Left lung (tissue), 10 donors: ENCODE data around the gene SELENBP1. TPM values are rescaled to one million over a fixed set of nuclear protein-coding genes. Genes with fewer than 3 reads are reported as not detected.

Experiments used
- ATAC-seq: fragments of 200-7000 bp; cut with Tn5 transposase; one replicate; pipeline ENCODE4 v1.9.1; 2020; ENCODE audit warnings: moderate library complexity
- DNase-seq, 4 donors: peaks; one replicate each; pipeline ENCODE4 v3.0.0-alpha.2; 2013 to 2020
- H3K27ac ChIP-seq, 2 donors: fragments of 200-600 bp; sonication (generic) in 1 of 2; one replicate each; pipeline versions ENCODE4 v1.5.0 to v1.8.0; 2020 to 2021
- H3K27me3 ChIP-seq, 2 donors: fragments of 200-600 bp; sonication (generic) in 1 of 2; one replicate each; pipeline versions ENCODE4 v1.5.0 to v1.8.0; 2020 to 2021
- H3K36me3 ChIP-seq, 2 donors: fragments of 200-600 bp; sonication (generic) in 1 of 2; one replicate each; pipeline versions ENCODE4 v1.5.0 to v1.8.0; 2020 to 2021
- H3K4me1 ChIP-seq, 2 donors: fragments of 200-600 bp; one replicate each; pipeline ENCODE4 v1.8.0; 2021
- H3K4me3 ChIP-seq, 2 donors: fragments of 200-600 bp; sonication (generic) in 1 of 2; one replicate each; pipeline versions ENCODE4 v1.5.0 to v1.8.0; 2020 to 2021; ENCODE audit warnings: mild to moderate bottlenecking in 1 of 2
- H3K9me3 ChIP-seq, 2 donors: fragments of 200-600 bp; sonication (generic) in 1 of 2; one replicate each; pipeline versions ENCODE4 v1.5.0 to v1.8.0; 2020 to 2021
- intact Hi-C, 2 donors: fragments of 100-400 bp; cut with DNase I; formaldehyde crosslinking; loops; one replicate each; pipeline versions ENCODE4 v1.11.2 to v1.14.2; 2022
- polyA plus RNA-seq, 6 donors: library from polyadenylated mRNA; unstranded; fragments of 120-200 nt; gene quantifications; one replicate each; pipeline ENCODE4 v1.2.1, GENCODE V29; 2013; ENCODE audit not compliant: insufficient read length in 6 of 6
- total RNA-seq, 2 donors: library from RNA; stranded (reverse); fragmentation: NEBNext Ultra II Directional; extraction: Animal tissue kit (Norgen Biotek cat#: 25700); gene quantifications; one replicate each; pipeline ENCODE4 v1.2.1, GENCODE V29; 2021
- TF ChIP-seq, protein P1 (sequence below), 2 donors: fragments of 200-600 bp; sonication (generic) in 1 of 2; IDR thresholded peaks; one replicate each; pipeline versions ENCODE4 v1.5.0 to v1.8.0; 2021; ENCODE audit warnings: antibody characterized with exemption in 2 of 2
- donor health status: DM: no; HTN: yes; CAD: no.
- donor health status: DM: no; HTN: no; CAD: no.

SELENBP1 gene
- total and polyA plus RNA-seq, 8 donors = 104 to 258 (median 143) TPM

DNA sequence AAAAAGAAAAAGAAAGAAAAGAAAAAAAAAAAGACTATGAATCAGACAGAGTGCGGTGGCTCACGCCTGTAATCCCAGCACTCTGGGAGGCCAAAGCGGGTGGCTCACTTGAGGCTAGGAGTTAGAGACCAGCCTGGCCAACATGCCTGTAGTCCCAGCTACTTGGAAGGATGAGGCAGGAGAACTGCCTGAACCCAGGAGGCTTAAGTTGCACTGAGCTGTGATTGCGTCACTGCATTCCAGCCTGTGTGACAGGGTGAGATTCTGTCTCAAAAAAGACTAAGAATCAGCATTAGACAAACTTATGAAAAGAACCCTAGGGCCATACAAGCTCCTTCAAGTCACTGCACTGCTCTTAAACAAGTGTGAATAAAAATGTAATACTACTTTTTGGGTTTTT, 43.7 kb upstream of the SELENBP1 start:
- H3K9me3 ChIP-seq = no peaks in the 10 kb centered on the region
- TF ChIP-seq, protein P1, sequence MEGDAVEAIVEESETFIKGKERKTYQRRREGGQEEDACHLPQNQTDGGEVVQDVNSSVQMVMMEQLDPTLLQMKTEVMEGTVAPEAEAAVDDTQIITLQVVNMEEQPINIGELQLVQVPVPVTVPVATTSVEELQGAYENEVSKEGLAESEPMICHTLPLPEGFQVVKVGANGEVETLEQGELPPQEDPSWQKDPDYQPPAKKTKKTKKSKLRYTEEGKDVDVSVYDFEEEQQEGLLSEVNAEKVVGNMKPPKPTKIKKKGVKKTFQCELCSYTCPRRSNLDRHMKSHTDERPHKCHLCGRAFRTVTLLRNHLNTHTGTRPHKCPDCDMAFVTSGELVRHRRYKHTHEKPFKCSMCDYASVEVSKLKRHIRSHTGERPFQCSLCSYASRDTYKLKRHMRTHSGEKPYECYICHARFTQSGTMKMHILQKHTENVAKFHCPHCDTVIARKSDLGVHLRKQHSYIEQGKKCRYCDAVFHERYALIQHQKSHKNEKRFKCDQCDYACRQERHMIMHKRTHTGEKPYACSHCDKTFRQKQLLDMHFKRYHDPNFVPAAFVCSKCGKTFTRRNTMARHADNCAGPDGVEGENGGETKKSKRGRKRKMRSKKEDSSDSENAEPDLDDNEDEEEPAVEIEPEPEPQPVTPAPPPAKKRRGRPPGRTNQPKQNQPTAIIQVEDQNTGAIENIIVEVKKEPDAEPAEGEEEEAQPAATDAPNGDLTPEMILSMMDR (IDR thresholded peaks at IDR 0.05) = no peak
- peaks cover 3 to 96% of the 10 kb centered on the region in 2 donors for H3K36me3 ChIP-seq
- intact Hi-C loops = no loop called here
- H3K27me3 ChIP-seq = no peaks in the 10 kb centered on the region
- peak in 1 of 4 donors; percentile 40 for DNase-seq
- H3K27ac ChIP-seq = no peak overlapping the region
- peak; percentile 87 for ATAC-seq
- no peaks in the 10 kb centered on the region for H3K4me1 ChIP-seq
- no peak overlapping the region for H3K4me3 ChIP-seq

DNA sequence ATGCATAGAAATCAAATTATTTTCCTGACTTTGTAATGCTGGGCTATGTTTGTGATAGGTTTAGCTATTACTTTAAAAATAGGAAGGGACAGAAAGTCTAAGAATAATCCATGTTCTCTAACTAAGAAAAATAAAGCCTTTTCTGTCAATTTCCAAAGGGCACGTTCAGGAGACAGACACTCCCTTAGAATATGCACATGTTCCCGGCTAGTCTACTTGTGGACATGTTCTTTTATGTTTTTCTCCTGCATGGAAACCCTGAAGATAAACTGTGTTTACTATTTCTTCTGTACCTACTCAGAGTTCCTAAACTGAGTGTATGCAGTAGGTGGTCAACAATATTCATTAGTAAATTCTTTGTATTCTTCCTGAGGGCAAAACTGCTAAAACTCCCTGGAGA, 39.4 kb upstream of the SELENBP1 start:
- Histone ChIP-seq H3K4me1 (no peaks in the 10 kb centered on the region), H3K36me3 (peaks cover 3 to 99% of the 10 kb centered on the region in 2 donors), H3K27me3 (no peaks in the 10 kb centered on the region), H3K4me3 (no peak overlapping the region), H3K9me3 (no peaks in the 10 kb centered on the region), H3K27ac (no peak overlapping the region)
- DNase-seq = no peak
- no peak for ATAC-seq
- TF ChIP-seq, protein P1 (IDR thresholded peaks at IDR 0.05) = no peak
- intact Hi-C loops = no loop called here

DNA sequence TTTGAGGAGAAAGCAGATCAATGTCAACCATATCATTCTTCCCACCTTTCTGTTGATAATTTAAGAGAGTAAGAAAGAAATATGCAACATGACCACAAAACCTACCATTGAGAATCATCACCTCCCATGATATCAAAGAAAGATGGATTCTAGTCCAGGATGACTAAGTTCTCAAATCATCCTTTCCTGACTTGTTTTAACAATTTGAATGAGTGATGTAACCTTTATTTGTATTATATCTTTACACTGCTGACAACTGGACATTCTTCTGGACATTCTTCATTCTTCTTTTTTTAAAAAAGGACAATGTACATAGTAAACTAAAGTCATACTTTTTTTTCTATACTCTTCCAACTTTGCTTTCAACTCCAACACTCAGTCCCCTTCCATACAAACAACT, 36.4 kb upstream of the SELENBP1 start:
- peaks cover 3 to 98% of the 10 kb centered on the region in 2 donors for H3K36me3 ChIP-seq
- H3K27ac ChIP-seq = no peak overlapping the region
- intact Hi-C loops = no loop called here
- no peaks in the 10 kb centered on the region for H3K27me3 ChIP-seq
- H3K4me3 ChIP-seq = no peak overlapping the region
- TF ChIP-seq, protein P1 (IDR thresholded peaks at IDR 0.05) = no peak
- no peaks in the 10 kb centered on the region for H3K9me3 ChIP-seq
- ATAC-seq (no peak), DNase-seq (no peak)
- H3K4me1 ChIP-seq = no peaks in the 10 kb centered on the region

DNA sequence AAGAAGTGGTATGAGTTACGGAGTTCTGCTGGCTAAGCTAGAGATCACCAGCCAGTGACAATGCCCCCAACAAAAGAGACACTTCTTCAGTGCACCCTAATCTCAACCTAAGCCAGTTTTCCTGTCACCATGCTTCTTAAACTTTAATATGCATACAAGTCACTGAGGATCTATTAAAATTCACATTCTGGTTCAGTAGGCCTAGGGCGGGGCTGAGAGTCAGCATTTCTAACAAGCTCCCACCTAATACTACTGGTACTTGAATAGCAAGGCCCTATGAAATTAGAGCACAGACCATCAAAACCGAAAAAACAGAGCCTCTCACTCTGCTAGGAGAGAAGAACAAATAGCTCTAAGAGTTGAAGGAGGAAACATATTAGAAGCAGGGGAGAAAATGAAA, 34.8 kb upstream of the SELENBP1 start:
- H3K36me3 ChIP-seq = peaks cover 0 to 98% of the 10 kb centered on the region in 2 donors
- H3K9me3 ChIP-seq = no peaks in the 10 kb centered on the region
- intact Hi-C loops = no loop called here
- H3K27me3 ChIP-seq = no peaks in the 10 kb centered on the region
- H3K4me1 ChIP-seq = no peaks in the 10 kb centered on the region
- DNase-seq (no peak), ATAC-seq (no peak)
- TF ChIP-seq, protein P1 (IDR thresholded peaks at IDR 0.05) = no peak
- H3K27ac ChIP-seq = no peak overlapping the region
- no peak overlapping the region for H3K4me3 ChIP-seq

DNA sequence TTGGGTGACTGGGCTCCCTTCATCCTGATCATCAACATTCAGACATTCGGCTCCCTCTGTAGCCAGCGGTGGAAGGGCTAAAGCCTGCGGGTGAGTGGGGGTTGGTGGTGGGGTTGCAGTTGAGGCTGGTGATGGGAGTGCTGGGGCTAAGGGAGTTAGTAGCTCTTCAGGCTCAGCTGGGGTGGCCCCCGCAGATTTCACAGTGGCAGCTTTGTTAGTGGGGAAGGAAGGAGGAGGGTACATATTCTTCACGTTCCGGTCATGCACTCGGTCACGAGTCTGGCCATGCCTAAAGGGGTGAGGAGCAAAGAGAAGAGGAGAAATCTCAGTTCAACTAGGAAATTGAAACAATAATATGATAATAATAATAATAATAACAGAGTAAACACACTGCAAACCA, 33.7 kb upstream of the SELENBP1 start:
- Histone ChIP-seq H3K36me3 (peaks cover 0 to 98% of the 10 kb centered on the region in 2 donors), H3K4me1 (peaks cover 0 to 2% of the 10 kb centered on the region in 2 donors), H3K27me3 (no peaks in the 10 kb centered on the region), H3K27ac (no peak overlapping the region), H3K4me3 (no peak overlapping the region), H3K9me3 (no peaks in the 10 kb centered on the region)
- TF ChIP-seq, protein P1 (IDR thresholded peaks at IDR 0.05) = no peak
- ATAC-seq (no peak), DNase-seq (no peak)
- intact Hi-C loops = no loop called here
